GM12872 (cell line): ENCODE measurements around the gene ETV6.

Source experiments
- CTCF ChIP-seq: IDR thresholded peaks from 3 replicates; pipeline ENCODE4 v1.5.1; 2011; ENCODE audit warnings: low read depth, mild to moderate bottlenecking, low read length, moderate library complexity; ENCODE audit not compliant: insufficient read depth

The ETV6 gene

GRCh38 chr12:11696084-11696483 lies 46.6 kb downstream of the ETV6 start:
- TF ChIP-seq CTCF, result no peak

- no peak for TF ChIP-seq CTCF
Observed at GRCh38 chr12:11697131-11697530, 47.7 kb downstream of the ETV6 start.

DNA sequence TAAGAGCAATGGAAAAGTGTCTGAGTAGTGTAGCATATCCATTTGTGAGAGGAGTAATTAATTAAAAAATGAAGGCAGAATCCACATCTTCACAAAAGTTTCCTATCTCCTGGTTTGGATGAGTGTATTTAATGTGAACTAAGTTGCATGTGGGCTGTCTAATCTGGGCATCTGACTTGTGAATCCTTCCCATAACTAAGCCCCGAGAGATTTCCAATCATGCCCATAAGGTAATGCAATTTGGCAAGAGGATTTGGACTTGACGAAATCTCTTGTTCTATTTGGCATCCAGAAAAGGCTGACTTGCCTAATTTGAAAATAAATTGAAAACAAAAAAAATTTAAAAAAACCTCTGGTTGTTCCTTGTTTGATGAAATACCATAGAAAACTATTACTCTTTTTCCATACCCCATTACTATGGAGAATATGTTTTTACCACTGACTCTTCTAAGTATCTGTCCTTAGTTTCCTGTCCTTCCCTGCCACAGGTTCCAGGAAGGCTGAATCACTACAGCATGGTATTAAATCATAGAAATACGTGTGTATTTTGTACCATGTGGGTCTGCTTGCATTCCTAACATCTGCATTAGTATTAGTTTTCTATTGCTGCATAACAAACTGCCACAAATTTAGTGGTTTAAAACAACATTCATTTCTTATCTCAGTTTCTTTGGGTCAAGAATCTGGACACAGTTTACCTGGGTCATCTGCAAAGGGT lies 48.4 kb downstream of the ETV6 start:
- no peak for TF ChIP-seq CTCF

- no peak for TF ChIP-seq CTCF
Observed at GRCh38 chr12:11698729-11699128, 49.3 kb downstream of the ETV6 start.

DNA sequence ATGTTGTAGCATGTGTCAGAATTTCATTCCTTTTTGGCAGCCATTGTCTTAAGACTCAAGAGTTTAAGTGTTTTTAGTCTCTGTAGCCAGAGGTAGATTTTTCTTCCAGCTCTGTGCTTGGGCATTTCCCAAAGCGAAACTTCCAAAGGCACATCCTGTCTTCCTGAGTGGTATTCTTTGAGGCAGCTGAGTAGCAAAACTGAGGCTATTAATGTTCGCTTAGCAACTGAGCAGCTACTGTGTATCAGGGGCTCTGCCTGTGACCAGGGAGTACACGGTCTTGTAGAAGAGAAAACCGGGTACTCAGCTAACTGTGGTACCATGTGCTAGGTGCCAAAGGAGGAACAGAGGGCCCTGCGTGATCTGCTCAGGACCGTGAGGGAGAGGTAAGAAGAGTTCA lies 52.0 kb downstream of the ETV6 start:
- TF ChIP-seq CTCF, result no peak

DNA sequence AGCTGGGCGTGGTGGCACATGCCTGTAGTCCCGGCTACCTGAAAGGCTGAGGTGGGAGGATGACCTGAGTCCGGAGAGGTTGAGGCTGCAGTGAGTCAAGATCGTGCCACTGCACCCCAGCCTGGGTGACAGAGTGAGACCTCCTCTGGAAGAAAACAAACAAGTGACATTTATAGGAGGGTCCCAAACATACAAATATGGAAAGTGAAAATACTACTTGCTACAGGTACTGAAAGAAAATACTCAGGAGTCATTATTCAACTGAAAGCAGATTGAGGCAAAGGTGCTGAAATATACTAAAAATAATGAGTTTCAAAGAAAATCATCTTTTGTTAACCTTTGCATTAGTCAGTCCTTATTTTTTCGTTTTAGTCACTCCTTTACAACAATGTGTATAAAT lies 53.5 kb downstream of the ETV6 start:
- TF ChIP-seq CTCF, result no peak

DNA sequence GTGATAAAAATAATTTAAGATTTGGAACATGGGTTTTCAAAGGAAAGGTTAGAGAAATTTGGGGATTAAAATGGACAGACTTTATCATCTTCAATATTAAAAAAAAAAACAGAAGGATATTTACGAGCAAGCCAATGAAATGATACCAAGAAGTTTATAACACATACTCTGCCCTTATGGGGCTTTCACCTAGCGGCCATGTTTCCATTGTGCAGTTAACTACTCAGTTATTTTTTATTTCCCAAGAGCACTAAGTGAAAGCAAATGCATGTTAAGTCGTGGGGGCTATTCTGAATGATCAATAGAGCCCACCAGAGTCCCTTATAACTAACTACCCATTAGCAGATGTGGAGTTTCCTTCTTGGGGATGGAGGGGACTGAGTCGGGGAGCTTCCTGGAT lies 53.9 kb downstream of the ETV6 start:
- TF ChIP-seq CTCF, result no peak
